Transverse colon (tissue), 4 donors: ENCODE measurements around the gene FHOD1.

Source experiments
- CTCF ChIP-seq, 5 experiments: fragments of 200-600 bp in 3 of 5; fragments of 450-650 bp in 2 of 5; sonication (generic) in 3 of 5; IDR thresholded peaks; 1 replicate in 2 of 5; 2 replicates in 3 of 5; pipeline ENCODE4 v1.5.1; 2016 to 2017; ENCODE audit warnings: antibody characterized with exemption in 5 of 5, inconsistent platforms in 3 of 5, mild to moderate bottlenecking in 2 of 5, moderate library complexity in 1 of 5
- EP300 ChIP-seq: sonication (generic); formaldehyde crosslinking; IDR thresholded peaks from one replicate; pipeline ENCODE4 v1.6.1; 2017; ENCODE audit warnings: antibody characterized with exemption, low read depth
- POLR2A ChIP-seq: fragments of 450-650 bp; IDR thresholded peaks from one replicate; pipeline ENCODE4 v1.6.1; 2016; ENCODE audit warnings: antibody characterized with exemption, mild to moderate bottlenecking, moderate library complexity
- POLR2AphosphoS5 ChIP-seq, 3 donors: sonication (generic); formaldehyde crosslinking; IDR thresholded peaks; one replicate each; pipeline ENCODE4 v1.6.1; 2016; ENCODE audit warnings: antibody characterized with exemption in 3 of 3

GRCh38 chr16:67211674-67212073, 35.6 kb downstream of the FHOD1 start:
- TF ChIP-seq CTCF (IDR thresholded peaks at IDR 0.05) (no peak), EP300 (no peak), POLR2A (no peak), POLR2AphosphoS5 (IDR thresholded peaks at IDR 0.05) (no peak)
